Adrenal gland (tissue), 19 donors: ENCODE measurements around the gene ANGPT4. TPM values are rescaled to one million over a fixed set of nuclear protein-coding genes. Genes with fewer than 3 reads are reported as not detected.

Experiments used
- DNase-seq, 7 donors: peaks; one replicate each; pipeline ENCODE4 v3.0.0-alpha.2; 2019 to 2020
- H3K27ac ChIP-seq, 5 donors: fragments of 200-600 bp; sonication (generic) in 4 of 5; 1 replicate in 3 of 5; 2 replicates in 2 of 5; pipeline versions ENCODE4 v1.5.1 to v1.8.0; 2016 to 2020; ENCODE audit warnings: mild to moderate bottlenecking in 1 of 5
- H3K27me3 ChIP-seq: fragments of 200-600 bp; 2 replicates; pipeline ENCODE4 v1.8.0; 2021
- H3K36me3 ChIP-seq, 2 donors: fragments of 200-600 bp; replicated peaks in 1 of 2; 1 replicate in 1 of 2; 2 replicates in 1 of 2; pipeline versions ENCODE4 v1.5.1 to v1.8.0; 2018 to 2022
- H3K4me1 ChIP-seq, 2 donors: fragments of 200-600 bp; replicated peaks in 1 of 2; 1 replicate in 1 of 2; 2 replicates in 1 of 2; pipeline versions ENCODE4 v1.5.1 to v1.8.0; 2018 to 2021
- H3K4me3 ChIP-seq, 4 donors: fragments of 200-600 bp; sonication (generic) in 3 of 4; one replicate each; pipeline ENCODE4 v1.5.1; 2016 to 2018
- H3K9me3 ChIP-seq, 3 donors: fragments of 200-600 bp; sonication (generic) in 1 of 3; replicated peaks in 1 of 3; 1 replicate in 2 of 3; 2 replicates in 1 of 3; pipeline versions ENCODE4 v1.5.1 to v1.8.0; 2016 to 2021
- CTCF ChIP-seq, 6 experiments: fragments of 450-650 bp in 4 of 6; fragments of 200-600 bp in 2 of 6; sonication (generic) in 1 of 6; IDR thresholded peaks; 1 replicate in 5 of 6; 2 replicates in 1 of 6; pipeline versions ENCODE4 v1.5.1 to v1.8.0; 2016 to 2021; ENCODE audit warnings: antibody characterized with exemption in 6 of 6, mild to moderate bottlenecking in 2 of 6, moderate library complexity in 1 of 6
- POLR2A ChIP-seq, 2 donors: fragments of 450-650 bp; IDR thresholded peaks; one replicate each; pipeline ENCODE4 v1.6.1; 2017; ENCODE audit warnings: antibody characterized with exemption in 2 of 2, mild to moderate bottlenecking in 2 of 2, moderate library complexity in 1 of 2
- WGBS, 4 donors: extraction: QIAGEN DNeasy Blood & Tissue Kit in 2 of 4; methylation state at CpG; one replicate each; pipeline versions ENCODE4 v1.1.5 to v1.1.7; 2013 to 2017; 5-methylcytosine and 5-hydroxymethylcytosine counted together
- intact Hi-C, 2 donors: fragments of 100-400 bp; cut with DNase I; formaldehyde crosslinking; loops; one replicate each; pipeline versions ENCODE4 v1.14.1 to v1.15.0; 2022 to 2023
- long read RNA-seq, 10 donors: library from polyadenylated mRNA in 3 of 10; unstranded in 2 of 10; stranded (forward) in 1 of 10; transcript quantifications; one replicate each; pipeline ENCODE4 v2.0.0 and lab custom pipeline, GENCODE V29; 2021 to 2026
- polyA plus RNA-seq, 3 donors: library from polyadenylated mRNA; stranded (reverse); fragments of 200-250 nt in 2 of 3; fragments of 350-450 nt in 1 of 3; fragmentation: Illumina TruSeq in 1 of 3; extraction: RNeasy Lipid Tissue Mini Kit (QIAGEN cat#74804) in 1 of 3; gene quantifications; one replicate each; pipeline ENCODE4 v1.2.3, GENCODE V29; 2013 to 2014
- total RNA-seq, 9 donors: library from RNA; depleted of rRNA in 4 of 9; stranded (reverse); fragments of >200 nt in 4 of 9; fragments of 120-200 nt in 1 of 9; fragmentation: NEBNext Ultra II Directional in 1 of 9; extraction: Animal tissue kit (Norgen Biotek cat#: 25700) in 1 of 9; gene quantifications; one replicate each; pipeline versions ENCODE4 v1.1.0 to v1.2.4, GENCODE V29; 2013 to 2023
- donor health status: healthy with polysubstance abuse.
- donor health status: Bipolar disorder and iron deficiency.
- donor health status: DM: yes; HTN: yes; CAD: no.
- donor health status: DM: no; HTN: no; CAD: no.
- donor health status: DM: no; HTN: no; CAD: no.
- donor health status: DM: yes; HTN: yes; CAD: no.

The ANGPT4 gene
- total RNA-seq = under 1 TPM in 8 of 9 donors, not detected in 1; 0.06 to 0.87 (median 0.20) TPM
- 1 to 10 TPM in 1 of 3 donors, under 1 TPM in 2; 0.07 to 1.0 (median 0.48) TPM for polyA plus RNA-seq
- long read RNA-seq, donor 1 = 0 reads
- long read RNA-seq, donor 2 = 0 reads
- long read RNA-seq, donor 3 = 0 reads
- long read RNA-seq, donor 4, partial matches to known transcripts = 0 of 1 reads
- long read RNA-seq, donor 4, other reads (novel, unspliced or antisense) = 1 of 1 reads
- long read RNA-seq, donor 5 = 0 reads
- long read RNA-seq, donor 6 = 0 reads
- long read RNA-seq, donor 7 = 0 reads
- long read RNA-seq, donor 8 = 0 reads
- long read RNA-seq, donor 9 = 0 reads
- long read RNA-seq, donor 10 = 0 reads

GRCh38 chr20:916125-916799 lies at the start of gene ANGPT4:
Gene ANGPT4, minus strand, starts transcription at chr20:916334. Its CDS starts 120 bp downstream, at chr20:916214.
- WGBS, 4 donors = 36 to 50% (median 43%) methylated on average over 13 to 18 of the region's 18 CpGs
- no peak for DNase-seq
- H3K36me3 ChIP-seq = no peaks in the 10 kb centered on the region
- no peaks in the 10 kb centered on the region for H3K4me1 ChIP-seq
- H3K27ac ChIP-seq = no peak within 1 kb of the TSS
- TF ChIP-seq CTCF (IDR thresholded peaks at IDR 0.05) (no peak), POLR2A (IDR thresholded peaks at IDR 0.05) (no peak)
- H3K27me3 ChIP-seq = no peaks in the 10 kb centered on the region
- H3K9me3 ChIP-seq = no peaks in the 10 kb centered on the region
- H3K4me3 ChIP-seq = no peak within 1 kb of the TSS
- intact Hi-C loops = no loop called here

GRCh38 chr20:963795-964194 lies 47.7 kb upstream of the ANGPT4 start:
- Histone ChIP-seq H3K9me3 (no peaks in the 10 kb centered on the region), H3K4me3 (no peak overlapping the region), H3K4me1 (no peaks in the 10 kb centered on the region), H3K27me3 (no peaks in the 10 kb centered on the region), H3K27ac (no peak overlapping the region), H3K36me3 (no peaks in the 10 kb centered on the region)
- DNase-seq = no peak
- TF ChIP-seq CTCF (IDR thresholded peaks at IDR 0.05) = no peak
- TF ChIP-seq POLR2A (IDR thresholded peaks at IDR 0.05) = no peak
- 83 to 91% (median 85%) methylated on average over 4 to 10 of the region's 10 CpGs for WGBS, 4 donors
- intact Hi-C loops = loop anchor here in 1 of 2 donors (10.0 kb wide), 1 partner anchor 231 kb away; no protein-coding TSS in a partner anchor

GRCh38 chr20:962683-963082 lies 46.5 kb upstream of the ANGPT4 start:
- no peak for TF ChIP-seq CTCF (IDR thresholded peaks at IDR 0.05)
- TF ChIP-seq POLR2A (IDR thresholded peaks at IDR 0.05) = no peak
- Histone ChIP-seq H3K9me3 (no peaks in the 10 kb centered on the region), H3K4me3 (no peak overlapping the region)

GRCh38 chr20:962223-962622 lies 46.1 kb upstream of the ANGPT4 start:
- 69 to 76% (median 74%) methylated on average over 3 of the region's 3 CpGs for WGBS, 4 donors
- intact Hi-C loops = loop anchor here in 1 of 2 donors (10.0 kb wide), 1 partner anchor 233 kb away; no protein-coding TSS in a partner anchor
- Histone ChIP-seq H3K9me3 (no peaks in the 10 kb centered on the region), H3K27ac (no peak overlapping the region), H3K36me3 (no peaks in the 10 kb centered on the region), H3K27me3 (no peaks in the 10 kb centered on the region), H3K4me1 (no peaks in the 10 kb centered on the region), H3K4me3 (no peak overlapping the region)
- no peak for DNase-seq
- TF ChIP-seq POLR2A (IDR thresholded peaks at IDR 0.05) = no peak
- TF ChIP-seq CTCF (IDR thresholded peaks at IDR 0.05) = no peak

More at GRCh38 chr20:962683-963082, 46.5 kb upstream of the ANGPT4 start:
- Histone ChIP-seq H3K4me1 (no peaks in the 10 kb centered on the region), H3K36me3 (no peaks in the 10 kb centered on the region), H3K27me3 (no peaks in the 10 kb centered on the region), H3K27ac (no peak overlapping the region)
- WGBS, 4 donors = 78 to 87% (median 86%) methylated on average over 8 of the region's 8 CpGs
- intact Hi-C loops = loop anchor here in 1 of 2 donors (10.0 kb wide), 1 partner anchor 232 kb away; no protein-coding TSS in a partner anchor
- no peak for DNase-seq
